ENCODE measurements around the gene SLC29A3. TPM values are rescaled to one million over a fixed set of nuclear protein-coding genes. Genes with fewer than 3 reads are reported as not detected.

SLC29A3 gene
- total and polyA plus RNA-seq, 2 donors from 2014 or later, result 5.3 to 5.7 TPM

GRCh38 chr10:71316786-71317160, 2.3 kb upstream of the SLC29A3 start:
- Histone ChIP-seq H3K9me3 (ENCODE audit: control insufficient read depth in 2 of 3, insufficient read depth in 1 of 3, low read length in 3 of 3) (no peaks in the 10 kb centered on the region), H3K36me3 (ENCODE audit: control insufficient read depth in 2 of 3, insufficient read depth in 3 of 3, low read length in 3 of 3) (no peaks in the 10 kb centered on the region), H3K4me3 (ENCODE audit: low read length in 3 of 3) (no peak overlapping the region), H3K4me1 (ENCODE audit: control insufficient read depth in 2 of 3, insufficient read depth in 2 of 3, low read depth in 1 of 3, low read length in 3 of 3) (peaks cover 3 to 12% (median 9%) of the 10 kb centered on the region in 3 donors), H3K27ac (ENCODE audit: low read depth in 2 of 2, low read length in 2 of 2) (no peak overlapping the region), H3K9ac (ENCODE audit: low read length in 3 of 3) (no peak overlapping the region), H3K27me3 (ENCODE audit: control insufficient read depth, insufficient read depth, low read length) (no peaks in the 10 kb centered on the region)
- TF ChIP-seq, protein P1, sequence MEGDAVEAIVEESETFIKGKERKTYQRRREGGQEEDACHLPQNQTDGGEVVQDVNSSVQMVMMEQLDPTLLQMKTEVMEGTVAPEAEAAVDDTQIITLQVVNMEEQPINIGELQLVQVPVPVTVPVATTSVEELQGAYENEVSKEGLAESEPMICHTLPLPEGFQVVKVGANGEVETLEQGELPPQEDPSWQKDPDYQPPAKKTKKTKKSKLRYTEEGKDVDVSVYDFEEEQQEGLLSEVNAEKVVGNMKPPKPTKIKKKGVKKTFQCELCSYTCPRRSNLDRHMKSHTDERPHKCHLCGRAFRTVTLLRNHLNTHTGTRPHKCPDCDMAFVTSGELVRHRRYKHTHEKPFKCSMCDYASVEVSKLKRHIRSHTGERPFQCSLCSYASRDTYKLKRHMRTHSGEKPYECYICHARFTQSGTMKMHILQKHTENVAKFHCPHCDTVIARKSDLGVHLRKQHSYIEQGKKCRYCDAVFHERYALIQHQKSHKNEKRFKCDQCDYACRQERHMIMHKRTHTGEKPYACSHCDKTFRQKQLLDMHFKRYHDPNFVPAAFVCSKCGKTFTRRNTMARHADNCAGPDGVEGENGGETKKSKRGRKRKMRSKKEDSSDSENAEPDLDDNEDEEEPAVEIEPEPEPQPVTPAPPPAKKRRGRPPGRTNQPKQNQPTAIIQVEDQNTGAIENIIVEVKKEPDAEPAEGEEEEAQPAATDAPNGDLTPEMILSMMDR (IDR thresholded peaks at IDR 0.05; ENCODE audit: borderline replicate concordance, extremely low read depth, insufficient read depth), result no peak
- FAIRE-seq, result no peak
- intact Hi-C loops (cut with DNase I), result no loop called here
- no peak for DNase-seq

DNA sequence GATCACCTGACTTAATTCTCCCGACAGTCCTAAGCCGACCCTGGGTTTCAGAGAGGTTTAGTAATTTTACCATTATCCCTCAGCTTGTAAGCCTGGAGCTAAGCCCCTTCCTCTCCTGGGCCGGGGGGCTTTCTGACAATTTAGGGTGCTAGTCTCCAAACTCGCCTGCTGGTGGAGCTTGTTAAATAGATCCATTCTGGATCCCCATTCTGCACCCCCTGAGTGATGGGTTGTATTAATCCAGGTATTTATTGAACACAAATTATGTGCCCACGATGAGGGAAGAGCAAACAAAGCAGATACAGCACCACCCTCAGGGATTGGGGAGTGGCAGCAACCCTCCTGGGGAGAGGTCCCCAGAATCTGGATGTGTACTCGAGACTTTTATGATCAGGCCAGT, 1.3 kb upstream of the SLC29A3 start:
- Histone ChIP-seq H3K9me3 (ENCODE audit: control insufficient read depth in 2 of 3, insufficient read depth in 1 of 3, low read length in 3 of 3) (no peaks in the 10 kb centered on the region), H3K27ac (ENCODE audit: low read depth in 2 of 2, low read length in 2 of 2) (no peak overlapping the region), H3K27me3 (ENCODE audit: control insufficient read depth, insufficient read depth, low read length) (no peaks in the 10 kb centered on the region), H3K9ac (ENCODE audit: low read length in 3 of 3) (no peak overlapping the region), H3K36me3 (ENCODE audit: control insufficient read depth in 2 of 3, insufficient read depth in 3 of 3, low read length in 3 of 3) (no peaks in the 10 kb centered on the region), H3K4me1 (ENCODE audit: control insufficient read depth in 2 of 3, insufficient read depth in 2 of 3, low read depth in 1 of 3, low read length in 3 of 3) (peaks cover 3 to 12% (median 9%) of the 10 kb centered on the region in 3 donors), H3K4me3 (ENCODE audit: low read length in 3 of 3) (no peak overlapping the region)
- intact Hi-C loops (cut with DNase I), result no loop called here
- TF ChIP-seq, protein P1 (IDR thresholded peaks at IDR 0.05; ENCODE audit: borderline replicate concordance, extremely low read depth, insufficient read depth), result no peak
- no peak for DNase-seq
- no peak for FAIRE-seq

DNA sequence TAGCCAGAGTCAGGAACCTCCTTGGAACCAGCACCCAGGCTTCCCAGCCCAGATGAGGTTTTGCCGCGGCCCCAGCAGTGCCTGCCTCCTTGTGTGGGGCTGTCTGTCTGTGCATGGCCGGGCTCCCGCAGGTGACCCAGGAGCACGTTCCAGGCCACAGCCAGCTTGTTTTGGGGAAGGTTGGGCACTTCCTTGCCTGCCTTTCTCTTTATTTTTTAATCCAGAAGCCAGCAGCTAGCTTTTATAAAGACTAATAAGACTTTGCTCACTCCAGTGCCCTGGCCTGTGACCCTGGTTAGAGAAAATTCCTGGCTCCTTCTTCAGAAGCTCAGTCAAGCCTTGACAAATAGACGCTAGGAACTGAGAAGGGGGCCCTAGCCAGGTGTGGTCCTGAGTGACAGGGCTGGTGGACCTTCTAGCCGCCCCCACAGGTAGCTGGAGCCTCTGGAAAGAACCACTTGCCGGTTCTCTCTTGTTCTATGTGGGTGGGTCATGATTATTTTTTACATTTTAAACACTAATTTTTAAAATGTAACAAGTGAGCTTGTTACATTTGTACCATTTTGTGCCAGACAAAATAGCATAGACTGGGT, 837 bp downstream of the SLC29A3 start:
- no peak overlapping the region for H3K27ac ChIP-seq (ENCODE audit: low read depth in 2 of 2, low read length in 2 of 2)
- no peaks in the 10 kb centered on the region for H3K36me3 ChIP-seq (ENCODE audit: control insufficient read depth in 2 of 3, insufficient read depth in 3 of 3, low read length in 3 of 3)
- peak overlapping the region in 2 of 3 donors; percentile 65 to 75 for H3K4me3 ChIP-seq (ENCODE audit: low read length in 3 of 3)
- peaks cover 0 to 9% (median 5%) of the 10 kb centered on the region in 3 donors for H3K4me1 ChIP-seq (ENCODE audit: control insufficient read depth in 2 of 3, insufficient read depth in 2 of 3, low read depth in 1 of 3, low read length in 3 of 3)
- H3K9ac ChIP-seq (ENCODE audit: low read length in 3 of 3), result peak overlapping the region in 1 of 3 donors; percentile 60
- no peak for DNase-seq
- H3K9me3 ChIP-seq (ENCODE audit: control insufficient read depth in 2 of 3, insufficient read depth in 1 of 3, low read length in 3 of 3), result no peaks in the 10 kb centered on the region
- H3K27me3 ChIP-seq (ENCODE audit: control insufficient read depth, insufficient read depth, low read length), result no peaks in the 10 kb centered on the region
- TF ChIP-seq, protein P1 (IDR thresholded peaks at IDR 0.05; ENCODE audit: borderline replicate concordance, extremely low read depth, insufficient read depth), result no peak
- intact Hi-C loops (cut with DNase I), result no loop called here
- no peak for FAIRE-seq

- H3K9ac ChIP-seq (ENCODE audit: low read length in 3 of 3), result no peak overlapping the region
- no peaks in the 10 kb centered on the region for H3K27me3 ChIP-seq (ENCODE audit: control insufficient read depth, insufficient read depth, low read length)
- TF ChIP-seq, protein P1 (IDR thresholded peaks at IDR 0.05; ENCODE audit: borderline replicate concordance, extremely low read depth, insufficient read depth), result no peak
- no peak overlapping the region for H3K27ac ChIP-seq (ENCODE audit: low read depth in 2 of 2, low read length in 2 of 2)
- intact Hi-C loops (cut with DNase I), result no loop called here
- FAIRE-seq (no peak), DNase-seq (peak in 1 of 5 donors; percentile 42)
- no peaks in the 10 kb centered on the region for H3K9me3 ChIP-seq (ENCODE audit: control insufficient read depth in 2 of 3, insufficient read depth in 1 of 3, low read length in 3 of 3)
- peak overlapping the region in 1 of 3 donors; percentile 75 for H3K4me3 ChIP-seq (ENCODE audit: low read length in 3 of 3)
- H3K36me3 ChIP-seq (ENCODE audit: control insufficient read depth in 2 of 3, insufficient read depth in 3 of 3, low read length in 3 of 3), result no peaks in the 10 kb centered on the region
- H3K4me1 ChIP-seq (ENCODE audit: control insufficient read depth in 2 of 3, insufficient read depth in 2 of 3, low read depth in 1 of 3, low read length in 3 of 3), result peaks cover 0 to 9% (median 5%) of the 10 kb centered on the region in 3 donors
Observed at GRCh38 chr10:71320592-71320991, 1.5 kb downstream of the SLC29A3 start.
